ENCODE measurements around the gene PIK3R3.

DNA sequence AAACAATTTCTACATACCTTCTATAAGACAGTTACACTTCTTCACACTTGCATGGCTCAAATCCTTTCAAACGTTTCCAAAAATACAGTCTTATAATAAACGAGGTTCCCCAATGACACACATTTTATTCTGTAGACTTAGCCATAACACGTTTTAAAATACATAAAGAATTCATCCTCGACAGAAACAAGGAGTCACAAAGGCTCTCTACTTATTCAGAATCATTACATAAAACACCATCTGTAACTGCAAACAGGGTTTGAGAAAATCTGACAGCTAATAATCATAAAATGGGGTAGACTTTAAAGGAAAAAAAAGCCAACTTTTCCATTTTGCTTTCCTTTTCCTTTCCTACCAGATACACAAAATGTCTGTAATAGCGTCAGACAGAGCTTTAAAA lies 1.8 kb downstream of the PIK3R3 start:
- TF ChIP-seq, protein P1, sequence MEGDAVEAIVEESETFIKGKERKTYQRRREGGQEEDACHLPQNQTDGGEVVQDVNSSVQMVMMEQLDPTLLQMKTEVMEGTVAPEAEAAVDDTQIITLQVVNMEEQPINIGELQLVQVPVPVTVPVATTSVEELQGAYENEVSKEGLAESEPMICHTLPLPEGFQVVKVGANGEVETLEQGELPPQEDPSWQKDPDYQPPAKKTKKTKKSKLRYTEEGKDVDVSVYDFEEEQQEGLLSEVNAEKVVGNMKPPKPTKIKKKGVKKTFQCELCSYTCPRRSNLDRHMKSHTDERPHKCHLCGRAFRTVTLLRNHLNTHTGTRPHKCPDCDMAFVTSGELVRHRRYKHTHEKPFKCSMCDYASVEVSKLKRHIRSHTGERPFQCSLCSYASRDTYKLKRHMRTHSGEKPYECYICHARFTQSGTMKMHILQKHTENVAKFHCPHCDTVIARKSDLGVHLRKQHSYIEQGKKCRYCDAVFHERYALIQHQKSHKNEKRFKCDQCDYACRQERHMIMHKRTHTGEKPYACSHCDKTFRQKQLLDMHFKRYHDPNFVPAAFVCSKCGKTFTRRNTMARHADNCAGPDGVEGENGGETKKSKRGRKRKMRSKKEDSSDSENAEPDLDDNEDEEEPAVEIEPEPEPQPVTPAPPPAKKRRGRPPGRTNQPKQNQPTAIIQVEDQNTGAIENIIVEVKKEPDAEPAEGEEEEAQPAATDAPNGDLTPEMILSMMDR (IDR thresholded peaks at IDR 0.05) = no peak
- TF ChIP-seq SIN3A (IDR thresholded peaks at IDR 0.05; ENCODE audit: borderline replicate concordance, insufficient read depth, low read depth, low read length) = no peak
- no peak for TF ChIP-seq POLR2AphosphoS5 (IDR thresholded peaks at IDR 0.05; ENCODE audit: low read depth, low read length)
- TF ChIP-seq, protein P2, sequence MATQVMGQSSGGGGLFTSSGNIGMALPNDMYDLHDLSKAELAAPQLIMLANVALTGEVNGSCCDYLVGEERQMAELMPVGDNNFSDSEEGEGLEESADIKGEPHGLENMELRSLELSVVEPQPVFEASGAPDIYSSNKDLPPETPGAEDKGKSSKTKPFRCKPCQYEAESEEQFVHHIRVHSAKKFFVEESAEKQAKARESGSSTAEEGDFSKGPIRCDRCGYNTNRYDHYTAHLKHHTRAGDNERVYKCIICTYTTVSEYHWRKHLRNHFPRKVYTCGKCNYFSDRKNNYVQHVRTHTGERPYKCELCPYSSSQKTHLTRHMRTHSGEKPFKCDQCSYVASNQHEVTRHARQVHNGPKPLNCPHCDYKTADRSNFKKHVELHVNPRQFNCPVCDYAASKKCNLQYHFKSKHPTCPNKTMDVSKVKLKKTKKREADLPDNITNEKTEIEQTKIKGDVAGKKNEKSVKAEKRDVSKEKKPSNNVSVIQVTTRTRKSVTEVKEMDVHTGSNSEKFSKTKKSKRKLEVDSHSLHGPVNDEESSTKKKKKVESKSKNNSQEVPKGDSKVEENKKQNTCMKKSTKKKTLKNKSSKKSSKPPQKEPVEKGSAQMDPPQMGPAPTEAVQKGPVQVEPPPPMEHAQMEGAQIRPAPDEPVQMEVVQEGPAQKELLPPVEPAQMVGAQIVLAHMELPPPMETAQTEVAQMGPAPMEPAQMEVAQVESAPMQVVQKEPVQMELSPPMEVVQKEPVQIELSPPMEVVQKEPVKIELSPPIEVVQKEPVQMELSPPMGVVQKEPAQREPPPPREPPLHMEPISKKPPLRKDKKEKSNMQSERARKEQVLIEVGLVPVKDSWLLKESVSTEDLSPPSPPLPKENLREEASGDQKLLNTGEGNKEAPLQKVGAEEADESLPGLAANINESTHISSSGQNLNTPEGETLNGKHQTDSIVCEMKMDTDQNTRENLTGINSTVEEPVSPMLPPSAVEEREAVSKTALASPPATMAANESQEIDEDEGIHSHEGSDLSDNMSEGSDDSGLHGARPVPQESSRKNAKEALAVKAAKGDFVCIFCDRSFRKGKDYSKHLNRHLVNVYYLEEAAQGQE (IDR thresholded peaks at IDR 0.05; ENCODE audit: insufficient read depth in 1 of 2, low read depth in 2 of 2, low read length in 1 of 2) = no peak
- no peak for TF ChIP-seq TCF7L2 (IDR thresholded peaks at IDR 0.05; ENCODE audit: low read depth, low read length)

All from Panc1 (cell line).